ENCODE measurements around the gene DTHD1.

- no peak for TF ChIP-seq CTCF (IDR thresholded peaks at IDR 0.05 in 8 of 11, conservative IDR thresholded peaks at IDR 0.05 in 3 of 11)
- TF ChIP-seq POLR2AphosphoS5 (IDR thresholded peaks at IDR 0.05) = no peak
Observed at GRCh38 chr4:36243355-36244256, 37.8 kb upstream of the DTHD1 start.
